Breast epithelium (tissue), 4 donors: ENCODE results near the gene HLA-DQA1. TPM values are rescaled to one million over a fixed set of nuclear protein-coding genes. Genes with fewer than 3 reads are reported as not detected.

ENCODE experiments used
- DNase-seq, 2 donors: peaks; one replicate each; pipeline ENCODE4 v3.0.0-alpha.2; 2019; ENCODE audit warnings: low spot score in 2 of 2
- H3K27ac ChIP-seq, 2 donors: fragments of 200-600 bp; sonication (generic) in 1 of 2; one replicate each; pipeline ENCODE4 v1.5.1; 2016 to 2019; ENCODE audit warnings: mild to moderate bottlenecking in 1 of 2
- H3K27me3 ChIP-seq, 2 donors: fragments of 200-600 bp; sonication (generic) in 1 of 2; one replicate each; pipeline versions ENCODE4 v1.5.1 to v1.6.0; 2017 to 2019; ENCODE audit warnings: control low read depth in 1 of 2, mild to moderate bottlenecking in 1 of 2
- H3K36me3 ChIP-seq: fragments of 200-600 bp; one replicate; pipeline ENCODE4 v1.5.1; 2019
- H3K4me1 ChIP-seq, 2 donors: fragments of 200-600 bp; sonication (generic); one replicate each; pipeline ENCODE4 v1.5.1; 2016 to 2019; ENCODE audit warnings: control low read depth in 1 of 2
- H3K4me3 ChIP-seq, 3 donors: fragments of 200-600 bp; sonication (generic); 1 replicate in 2 of 3; 2 replicates in 1 of 3; pipeline ENCODE4 v1.5.1; 2016 to 2019; ENCODE audit warnings: mild to moderate bottlenecking in 3 of 3, moderate library complexity in 2 of 3
- H3K9me3 ChIP-seq, 2 donors: fragments of 200-600 bp; sonication (generic) in 1 of 2; one replicate each; pipeline ENCODE4 v1.5.1; 2016 to 2019; ENCODE audit warnings: control low read depth in 1 of 2
- POLR2A ChIP-seq: fragments of 450-650 bp; IDR thresholded peaks from one replicate; pipeline ENCODE4 v1.6.1; 2016; ENCODE audit warnings: antibody characterized with exemption, mild to moderate bottlenecking, moderate library complexity
- POLR2AphosphoS5 ChIP-seq, 3 donors: sonication (generic); formaldehyde crosslinking; IDR thresholded peaks; one replicate each; pipeline ENCODE4 v1.6.1; 2017; ENCODE audit warnings: antibody characterized with exemption in 3 of 3
- intact Hi-C: fragments of 100-400 bp; cut with DNase I; formaldehyde crosslinking; loops from one replicate; pipeline ENCODE4 v1.15.1; 2023; ENCODE audit warnings: low total_unique reads
- total RNA-seq, 3 donors: library from RNA; depleted of rRNA; stranded (reverse); fragments of >200 nt; gene quantifications; one replicate each; pipeline ENCODE4 v1.1.0, GENCODE V29; 2016
- TF ChIP-seq, protein P1 (sequence below), 3 donors: fragments of 450-650 bp; IDR thresholded peaks; one replicate each; pipeline ENCODE4 v1.5.1; 2016 to 2017; ENCODE audit warnings: antibody characterized with exemption in 3 of 3, mild to moderate bottlenecking in 3 of 3, moderate library complexity in 3 of 3

Gene HLA-DQA1
- total RNA-seq, 3 donors from 2014 or later: 1.6 to 19.2 (median 15.0) TPM

- no peak overlapping the region for H3K27ac ChIP-seq
- H3K9me3 ChIP-seq: no peaks in the 10 kb centered on the region
- H3K36me3 ChIP-seq: no peaks in the 10 kb centered on the region
- intact Hi-C loops: no loop called here
- no peak for DNase-seq
- no peak overlapping the region for H3K4me3 ChIP-seq
- H3K4me1 ChIP-seq: no peaks in the 10 kb centered on the region
- TF ChIP-seq POLR2A: no peak
- no peaks in the 10 kb centered on the region for H3K27me3 ChIP-seq
Observed at GRCh38 chr6:32662836-32663235, 25.6 kb downstream of the HLA-DQA1 start.

DNA sequence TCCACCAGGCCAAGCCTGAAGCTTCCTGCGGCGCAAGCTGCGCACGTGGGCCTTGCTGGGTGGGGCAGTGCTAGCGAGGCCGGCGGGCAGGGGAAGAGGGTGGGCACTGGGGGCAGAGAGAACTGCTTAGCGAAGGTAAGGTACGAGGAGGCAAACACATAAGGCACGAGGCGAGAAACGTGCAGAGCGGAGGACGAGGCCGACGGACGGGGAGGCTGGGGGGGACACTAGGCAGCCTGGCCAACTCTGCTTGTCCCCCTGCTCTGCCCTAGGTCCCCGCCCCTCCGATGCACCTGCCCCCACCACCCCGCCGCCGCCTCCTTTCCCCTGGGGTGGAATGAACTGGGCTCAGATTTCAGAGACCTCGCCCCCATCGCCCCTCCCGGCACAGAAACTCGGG lies 27.1 kb downstream of the HLA-DQA1 start:
- no peak for DNase-seq
- no peaks in the 10 kb centered on the region for H3K9me3 ChIP-seq
- TF ChIP-seq POLR2AphosphoS5 (IDR thresholded peaks at IDR 0.05) (no peak), POLR2A (no peak)
- TF ChIP-seq, protein P1, sequence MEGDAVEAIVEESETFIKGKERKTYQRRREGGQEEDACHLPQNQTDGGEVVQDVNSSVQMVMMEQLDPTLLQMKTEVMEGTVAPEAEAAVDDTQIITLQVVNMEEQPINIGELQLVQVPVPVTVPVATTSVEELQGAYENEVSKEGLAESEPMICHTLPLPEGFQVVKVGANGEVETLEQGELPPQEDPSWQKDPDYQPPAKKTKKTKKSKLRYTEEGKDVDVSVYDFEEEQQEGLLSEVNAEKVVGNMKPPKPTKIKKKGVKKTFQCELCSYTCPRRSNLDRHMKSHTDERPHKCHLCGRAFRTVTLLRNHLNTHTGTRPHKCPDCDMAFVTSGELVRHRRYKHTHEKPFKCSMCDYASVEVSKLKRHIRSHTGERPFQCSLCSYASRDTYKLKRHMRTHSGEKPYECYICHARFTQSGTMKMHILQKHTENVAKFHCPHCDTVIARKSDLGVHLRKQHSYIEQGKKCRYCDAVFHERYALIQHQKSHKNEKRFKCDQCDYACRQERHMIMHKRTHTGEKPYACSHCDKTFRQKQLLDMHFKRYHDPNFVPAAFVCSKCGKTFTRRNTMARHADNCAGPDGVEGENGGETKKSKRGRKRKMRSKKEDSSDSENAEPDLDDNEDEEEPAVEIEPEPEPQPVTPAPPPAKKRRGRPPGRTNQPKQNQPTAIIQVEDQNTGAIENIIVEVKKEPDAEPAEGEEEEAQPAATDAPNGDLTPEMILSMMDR (IDR thresholded peaks at IDR 0.05): no peak
- H3K36me3 ChIP-seq: no peaks in the 10 kb centered on the region
- H3K27me3 ChIP-seq: no peaks in the 10 kb centered on the region
- no peak overlapping the region for H3K27ac ChIP-seq
- H3K4me1 ChIP-seq: no peaks in the 10 kb centered on the region
- no peak overlapping the region for H3K4me3 ChIP-seq
- intact Hi-C loops: no loop called here

DNA sequence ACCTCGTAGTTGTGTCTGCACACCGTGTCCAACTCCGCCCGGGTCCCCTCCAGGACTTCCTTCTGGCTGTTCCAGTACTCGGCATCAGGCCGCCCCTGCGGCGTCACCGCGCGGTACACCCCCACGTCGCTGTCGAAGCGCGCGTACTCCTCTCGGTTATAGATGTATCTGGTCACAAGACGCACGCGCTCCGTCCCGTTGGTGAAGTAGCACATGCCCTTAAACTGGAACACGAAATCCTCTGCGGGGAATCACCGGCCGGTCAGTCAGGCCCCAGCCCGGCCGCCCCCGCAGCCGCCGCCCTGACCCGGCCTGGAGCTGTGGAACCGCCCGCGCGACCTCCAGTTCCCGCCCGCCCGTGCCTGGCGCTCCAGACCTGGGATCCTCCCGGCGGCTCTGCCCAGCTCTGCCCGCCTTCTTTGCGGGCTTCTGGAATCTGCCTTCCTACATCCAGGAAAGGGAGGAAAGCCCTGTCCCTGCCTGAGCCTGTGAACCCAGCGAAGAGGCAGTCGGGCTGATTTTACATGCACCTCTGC lies 27.7 kb downstream of the HLA-DQA1 start:
- peak overlapping the region in 2 of 3 donors; percentile 18 to 41 for H3K4me3 ChIP-seq
- no peak for DNase-seq

DNA sequence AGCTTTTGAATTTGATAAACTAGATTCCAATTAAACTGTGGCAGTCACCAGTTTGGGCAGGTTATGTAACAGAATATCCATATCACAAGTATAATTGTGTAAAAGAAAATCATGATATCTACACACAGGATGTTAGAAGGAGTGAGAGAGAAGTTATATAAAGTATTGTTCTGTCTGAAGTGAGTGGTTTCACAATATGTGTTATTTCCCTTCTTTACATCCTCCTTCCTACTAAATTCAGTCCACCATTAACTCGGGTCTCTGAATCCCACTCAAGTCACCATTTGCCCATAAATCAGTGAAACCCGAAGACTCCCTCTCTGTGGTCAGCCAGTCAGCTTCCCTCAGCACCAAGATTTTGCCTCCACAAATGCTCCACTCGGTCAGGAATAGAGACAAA lies 28.5 kb downstream of the HLA-DQA1 start:
- Histone ChIP-seq H3K27ac (no peak overlapping the region), H3K9me3 (no peaks in the 10 kb centered on the region), H3K4me1 (no peaks in the 10 kb centered on the region), H3K4me3 (no peak overlapping the region), H3K27me3 (no peaks in the 10 kb centered on the region), H3K36me3 (no peaks in the 10 kb centered on the region)
- no peak for TF ChIP-seq POLR2AphosphoS5 (IDR thresholded peaks at IDR 0.05)
- TF ChIP-seq POLR2A: no peak
- TF ChIP-seq, protein P1 (IDR thresholded peaks at IDR 0.05): no peak
- intact Hi-C loops: no loop called here
- DNase-seq: no peak

More for the DNA sequence above, 27.7 kb downstream of the HLA-DQA1 start:
- intact Hi-C loops: no loop called here
- Histone ChIP-seq H3K27me3 (no peaks in the 10 kb centered on the region), H3K27ac (no peak overlapping the region), H3K36me3 (no peaks in the 10 kb centered on the region), H3K4me1 (no peaks in the 10 kb centered on the region), H3K9me3 (no peaks in the 10 kb centered on the region)
- TF ChIP-seq POLR2A (no peak), POLR2AphosphoS5 (IDR thresholded peaks at IDR 0.05) (no peak)
- TF ChIP-seq, protein P1 (IDR thresholded peaks at IDR 0.05): no peak

DNA sequence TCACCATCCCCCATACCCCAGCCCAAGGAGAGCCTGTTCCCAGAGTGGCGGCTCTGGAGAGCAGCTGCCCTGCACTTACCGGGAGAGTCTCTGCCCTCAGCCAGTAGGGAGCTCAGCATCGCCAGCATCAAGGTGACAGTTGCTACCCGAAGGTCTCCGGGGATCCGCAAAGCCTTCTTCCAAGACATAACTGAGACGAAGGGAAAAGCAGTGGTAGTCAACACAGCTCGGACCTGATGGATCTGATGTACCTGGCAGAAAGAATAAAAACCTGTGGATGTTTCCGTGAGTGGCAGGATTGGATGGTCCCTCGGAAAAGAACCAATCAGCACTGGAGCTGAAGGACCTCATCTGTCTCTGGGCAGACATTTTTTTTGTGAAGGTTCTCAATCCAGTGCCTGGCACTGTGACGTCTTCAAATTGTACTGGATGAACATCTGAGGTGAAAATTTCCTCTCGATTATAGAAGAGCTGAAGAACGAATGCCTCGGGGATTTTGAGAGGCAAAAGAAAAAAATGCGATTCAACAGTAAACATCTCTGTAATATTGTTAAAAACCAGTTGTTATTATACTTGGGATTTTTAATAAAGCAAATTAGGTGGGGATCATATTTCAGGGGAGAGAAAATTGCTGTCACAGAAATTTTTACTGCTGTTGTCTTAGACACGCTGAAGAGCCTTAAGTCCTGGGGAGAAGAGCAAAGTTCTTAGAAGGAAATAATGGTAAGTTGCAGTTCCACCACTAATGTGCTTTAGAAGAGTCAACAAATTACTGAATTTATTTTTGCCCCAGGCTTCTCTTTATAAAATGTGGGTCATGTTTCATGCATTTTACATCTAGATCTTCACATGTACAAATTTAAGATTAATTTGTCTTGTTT lies 29.5 kb downstream of the HLA-DQA1 start, which contains the start of gene HLA-DQB1:
HLA-DQB1 (minus strand) TSS at position 238 of the 881 bp plus-strand sequence; CDS start at position 188, 50 bp downstream.
- Histone ChIP-seq H3K4me3 (peak within 1 kb of the TSS in 1 of 3 donors; percentile 16), H3K4me1 (no peaks in the 10 kb centered on the region), H3K27ac (no peak within 1 kb of the TSS), H3K9me3 (no peaks in the 10 kb centered on the region), H3K27me3 (no peaks in the 10 kb centered on the region), H3K36me3 (no peaks in the 10 kb centered on the region)
- TF ChIP-seq, protein P1 (IDR thresholded peaks at IDR 0.05): no peak
- intact Hi-C loops: no loop called here
- no peak for DNase-seq
